HepG2 (cell line): ENCODE measurements around the gene GPR173. TPM values are rescaled to one million over a fixed set of nuclear protein-coding genes. Genes with fewer than 3 reads are reported as not detected.

Experiments used
- LCORL ChIP-seq, 2 experiments: fragments of 450-650 bp in 1 of 2; sonication (generic) in 1 of 2; formaldehyde crosslinking in 1 of 2; IDR thresholded peaks; 2 replicates each; pipeline versions ENCODE4 v1.5.0 to v1.6.1; 2017 to 2020; ENCODE audit warnings: antibody characterized with exemption in 1 of 2, missing genetic modification reagents in 1 of 2
- MLLT10 ChIP-seq: sonication (generic); formaldehyde crosslinking; IDR thresholded peaks from 2 replicates; pipeline ENCODE4 v1.4.0; 2020; ENCODE audit warnings: missing genetic modification reagents
- MTA3 ChIP-seq: sonication (generic); formaldehyde crosslinking; IDR thresholded peaks from 2 replicates; pipeline ENCODE4 v1.4.0; 2020; ENCODE audit warnings: missing genetic modification reagents
- MYC ChIP-seq: sonication (generic); formaldehyde crosslinking; IDR thresholded peaks from 2 replicates; pipeline ENCODE4 v1.9.0; 2021; ENCODE audit warnings: missing genetic modification reagents, borderline replicate concordance
- RCOR2 ChIP-seq: IDR thresholded peaks from 2 replicates; pipeline ENCODE4 v1.6.1; 2016; ENCODE audit warnings: missing biosample characterization, missing genetic modification reagents
- ZFP1 ChIP-seq: IDR thresholded peaks from 2 replicates; pipeline ENCODE4 v1.6.1; 2016
- ZFX ChIP-seq: sonication (generic); formaldehyde crosslinking; IDR thresholded peaks from 2 replicates; pipeline ENCODE4 v1.4.0; 2020; ENCODE audit warnings: mild to moderate bottlenecking, low read depth, missing genetic modification reagents, moderate library complexity
- ZMYM2 ChIP-seq: sonication (generic); formaldehyde crosslinking; IDR thresholded peaks from 2 replicates; pipeline ENCODE4 v1.8.0; 2022; ENCODE audit warnings: mild to moderate bottlenecking, missing genetic modification reagents
- ZNF256 ChIP-seq: sonication (generic); formaldehyde crosslinking; conservative IDR thresholded peaks from 2 replicates; pipeline ENCODE4 v1.4.0; 2020; ENCODE audit warnings: missing genetic modification reagents
- ZNF282 ChIP-seq: fragments of 450-650 bp; IDR thresholded peaks from 2 replicates; pipeline ENCODE4 v1.6.1; 2018; ENCODE audit not compliant: partially characterized antibody
- ZNF335 ChIP-seq: sonication (generic); formaldehyde crosslinking; IDR thresholded peaks from 2 replicates; pipeline ENCODE4 v1.4.0; 2020; ENCODE audit warnings: missing genetic modification reagents
- ZNF354B ChIP-seq: sonication (generic); formaldehyde crosslinking; IDR thresholded peaks from 2 replicates; pipeline ENCODE4 v1.8.0; 2022; ENCODE audit warnings: mild to moderate bottlenecking, missing genetic modification reagents
- ZNF558 ChIP-seq: sonication (generic); formaldehyde crosslinking; IDR thresholded peaks from 2 replicates; pipeline ENCODE4 v1.9.0; 2022; ENCODE audit warnings: mild to moderate bottlenecking, missing genetic modification reagents, borderline replicate concordance
- polyA plus RNA-seq, 8 experiments: library from polyadenylated mRNA; depleted of rRNA in 3 of 8; stranded (reverse) in 7 of 8; unstranded in 1 of 8; fragments of >200 nt; fragmentation: Illumina TruSeq in 4 of 8; extraction: Trizol in 4 of 8; gene quantifications; 2 replicates each; pipeline versions ENCODE4 v1.2.1 to v1.2.3, GENCODE V29; 2011 to 2016; ENCODE audit warnings: low read depth in 4 of 8, missing spikeins in 1 of 8, mixed read lengths in 1 of 8; ENCODE audit not compliant: insufficient read depth in 1 of 8
- total RNA-seq, 5 experiments: library from RNA; depleted of rRNA; stranded (reverse); fragments of >200 nt; fragmentation: Illumina TruSeq; extraction: Trizol; gene quantifications; 2 replicates each; pipeline ENCODE4 v1.2.3, GENCODE V29; 2016; ENCODE audit warnings: low read depth in 1 of 5
- TF ChIP-seq, protein P1 (sequence below): sonication (generic); formaldehyde crosslinking; IDR thresholded peaks from 2 replicates; pipeline ENCODE4 v1.8.1; 2023; ENCODE audit warnings: mild to moderate bottlenecking, inconsistent platforms, moderate library complexity, missing genetic modification reagents, borderline replicate concordance
- TF ChIP-seq, protein P2 (sequence below): sonication (generic); formaldehyde crosslinking; IDR thresholded peaks from 2 replicates; pipeline ENCODE4 v1.4.0; 2020; ENCODE audit warnings: mild to moderate bottlenecking, missing genetic modification reagents
- TF ChIP-seq, protein P3 (sequence below): sonication (generic); formaldehyde crosslinking; IDR thresholded peaks from 2 replicates; pipeline ENCODE4 v1.4.0; 2020; ENCODE audit warnings: missing genetic modification reagents
- TF ChIP-seq, protein P4 (sequence below): sonication (generic); formaldehyde crosslinking; IDR thresholded peaks from 2 replicates; pipeline ENCODE4 v1.4.0; 2020; ENCODE audit warnings: missing genetic modification reagents
- TF ChIP-seq, protein P5 (sequence below): sonication (generic); formaldehyde crosslinking; IDR thresholded peaks from 2 replicates; pipeline ENCODE4 v1.9.0; 2021; ENCODE audit warnings: missing genetic modification reagents, mild to moderate bottlenecking, borderline replicate concordance
- TF ChIP-seq, protein P6 (sequence below): sonication (generic); IDR thresholded peaks from 2 replicates; pipeline ENCODE4 v1.6.1; 2016; ENCODE audit warnings: low read depth, borderline replicate concordance
- TF ChIP-seq, protein P7 (sequence below): IDR thresholded peaks from 2 replicates; pipeline ENCODE4 v1.6.1; 2012; ENCODE audit warnings: inconsistent platforms

Gene GPR173
- total and polyA plus RNA-seq, 2 of the 13 experiments (the other 11 are each of a cell fraction or from before 2014, with no cell fraction given): 0.04 TPM; not detected in 1

DNA sequence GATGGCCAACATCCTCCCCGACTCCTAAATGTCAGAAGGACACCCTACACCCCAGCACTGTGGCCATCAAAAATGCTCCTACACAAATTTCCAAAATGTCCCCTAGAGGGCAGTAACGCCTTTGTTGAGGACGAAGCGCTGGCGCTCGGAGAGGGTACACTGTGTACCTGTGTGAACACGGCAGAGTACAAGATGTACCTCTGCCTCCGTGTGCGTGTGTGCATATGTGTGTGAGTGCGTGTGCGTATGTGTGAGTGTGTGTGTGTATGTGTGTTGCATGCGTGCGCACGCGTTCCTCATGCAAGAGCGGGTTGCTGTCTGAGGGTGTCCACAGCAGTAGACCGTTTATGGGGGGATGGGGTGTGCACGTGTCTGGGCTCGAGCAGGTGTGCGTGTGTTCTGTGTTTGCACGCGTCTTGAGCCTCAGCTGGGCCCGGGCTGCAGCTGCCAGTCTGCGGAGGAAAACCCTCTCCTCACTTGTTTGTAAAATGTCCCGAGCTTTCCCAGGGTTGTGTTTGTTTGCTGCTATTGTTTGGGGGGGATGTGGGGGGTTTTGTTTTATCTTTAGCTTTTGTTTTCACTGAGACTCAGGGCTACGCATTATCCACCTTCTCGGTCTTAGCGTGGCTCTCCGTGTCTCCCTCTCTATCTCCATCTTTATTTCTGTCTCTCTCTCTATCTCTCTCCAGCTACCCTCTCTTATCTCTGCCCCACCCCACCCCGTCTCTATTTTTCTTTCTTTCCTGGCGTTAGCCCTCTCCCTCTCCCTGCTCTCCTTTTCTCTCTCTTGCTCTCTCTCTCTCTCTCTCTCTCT lies 23.2 kb downstream of the GPR173 start (continued):
- TF ChIP-seq LCORL (IDR thresholded peaks at IDR 0.05): no peak
- no peak for TF ChIP-seq LCORL (CRISPR knock-in tag; IDR thresholded peaks at IDR 0.05)
- TF ChIP-seq, protein P1, sequence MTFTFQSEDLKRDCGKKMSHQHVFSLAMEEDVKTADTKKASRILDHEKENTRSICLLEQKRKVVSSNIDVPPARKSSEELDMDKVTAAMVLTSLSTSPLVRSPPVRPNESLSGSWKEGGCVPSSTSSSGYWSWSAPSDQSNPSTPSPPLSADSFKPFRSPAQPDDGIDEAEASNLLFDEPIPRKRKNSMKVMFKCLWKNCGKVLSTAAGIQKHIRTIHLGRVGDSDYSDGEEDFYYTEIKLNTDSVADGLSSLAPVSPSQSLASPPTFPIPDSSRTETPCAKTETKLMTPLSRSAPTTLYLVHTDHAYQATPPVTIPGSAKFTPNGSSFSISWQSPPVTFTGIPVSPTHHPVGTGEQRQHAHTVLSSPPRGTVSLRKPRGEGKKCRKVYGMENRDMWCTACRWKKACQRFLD (CRISPR knock-in tag): no peak
- TF ChIP-seq, protein P2, sequence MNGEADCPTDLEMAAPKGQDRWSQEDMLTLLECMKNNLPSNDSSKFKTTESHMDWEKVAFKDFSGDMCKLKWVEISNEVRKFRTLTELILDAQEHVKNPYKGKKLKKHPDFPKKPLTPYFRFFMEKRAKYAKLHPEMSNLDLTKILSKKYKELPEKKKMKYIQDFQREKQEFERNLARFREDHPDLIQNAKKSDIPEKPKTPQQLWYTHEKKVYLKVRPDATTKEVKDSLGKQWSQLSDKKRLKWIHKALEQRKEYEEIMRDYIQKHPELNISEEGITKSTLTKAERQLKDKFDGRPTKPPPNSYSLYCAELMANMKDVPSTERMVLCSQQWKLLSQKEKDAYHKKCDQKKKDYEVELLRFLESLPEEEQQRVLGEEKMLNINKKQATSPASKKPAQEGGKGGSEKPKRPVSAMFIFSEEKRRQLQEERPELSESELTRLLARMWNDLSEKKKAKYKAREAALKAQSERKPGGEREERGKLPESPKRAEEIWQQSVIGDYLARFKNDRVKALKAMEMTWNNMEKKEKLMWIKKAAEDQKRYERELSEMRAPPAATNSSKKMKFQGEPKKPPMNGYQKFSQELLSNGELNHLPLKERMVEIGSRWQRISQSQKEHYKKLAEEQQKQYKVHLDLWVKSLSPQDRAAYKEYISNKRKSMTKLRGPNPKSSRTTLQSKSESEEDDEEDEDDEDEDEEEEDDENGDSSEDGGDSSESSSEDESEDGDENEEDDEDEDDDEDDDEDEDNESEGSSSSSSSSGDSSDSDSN (CRISPR knock-in tag): no peak
- TF ChIP-seq, protein P3, sequence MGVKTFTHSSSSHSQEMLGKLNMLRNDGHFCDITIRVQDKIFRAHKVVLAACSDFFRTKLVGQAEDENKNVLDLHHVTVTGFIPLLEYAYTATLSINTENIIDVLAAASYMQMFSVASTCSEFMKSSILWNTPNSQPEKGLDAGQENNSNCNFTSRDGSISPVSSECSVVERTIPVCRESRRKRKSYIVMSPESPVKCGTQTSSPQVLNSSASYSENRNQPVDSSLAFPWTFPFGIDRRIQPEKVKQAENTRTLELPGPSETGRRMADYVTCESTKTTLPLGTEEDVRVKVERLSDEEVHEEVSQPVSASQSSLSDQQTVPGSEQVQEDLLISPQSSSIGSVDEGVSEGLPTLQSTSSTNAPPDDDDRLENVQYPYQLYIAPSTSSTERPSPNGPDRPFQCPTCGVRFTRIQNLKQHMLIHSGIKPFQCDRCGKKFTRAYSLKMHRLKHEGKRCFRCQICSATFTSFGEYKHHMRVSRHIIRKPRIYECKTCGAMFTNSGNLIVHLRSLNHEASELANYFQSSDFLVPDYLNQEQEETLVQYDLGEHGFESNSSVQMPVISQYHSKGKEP: no peak
- TF ChIP-seq, protein P4, sequence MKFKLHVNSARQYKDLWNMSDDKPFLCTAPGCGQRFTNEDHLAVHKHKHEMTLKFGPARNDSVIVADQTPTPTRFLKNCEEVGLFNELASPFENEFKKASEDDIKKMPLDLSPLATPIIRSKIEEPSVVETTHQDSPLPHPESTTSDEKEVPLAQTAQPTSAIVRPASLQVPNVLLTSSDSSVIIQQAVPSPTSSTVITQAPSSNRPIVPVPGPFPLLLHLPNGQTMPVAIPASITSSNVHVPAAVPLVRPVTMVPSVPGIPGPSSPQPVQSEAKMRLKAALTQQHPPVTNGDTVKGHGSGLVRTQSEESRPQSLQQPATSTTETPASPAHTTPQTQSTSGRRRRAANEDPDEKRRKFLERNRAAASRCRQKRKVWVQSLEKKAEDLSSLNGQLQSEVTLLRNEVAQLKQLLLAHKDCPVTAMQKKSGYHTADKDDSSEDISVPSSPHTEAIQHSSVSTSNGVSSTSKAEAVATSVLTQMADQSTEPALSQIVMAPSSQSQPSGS (CRISPR knock-in tag): no peak
- no peak for TF ChIP-seq ZNF335
- no peak for TF ChIP-seq ZMYM2
- TF ChIP-seq, protein P5, sequence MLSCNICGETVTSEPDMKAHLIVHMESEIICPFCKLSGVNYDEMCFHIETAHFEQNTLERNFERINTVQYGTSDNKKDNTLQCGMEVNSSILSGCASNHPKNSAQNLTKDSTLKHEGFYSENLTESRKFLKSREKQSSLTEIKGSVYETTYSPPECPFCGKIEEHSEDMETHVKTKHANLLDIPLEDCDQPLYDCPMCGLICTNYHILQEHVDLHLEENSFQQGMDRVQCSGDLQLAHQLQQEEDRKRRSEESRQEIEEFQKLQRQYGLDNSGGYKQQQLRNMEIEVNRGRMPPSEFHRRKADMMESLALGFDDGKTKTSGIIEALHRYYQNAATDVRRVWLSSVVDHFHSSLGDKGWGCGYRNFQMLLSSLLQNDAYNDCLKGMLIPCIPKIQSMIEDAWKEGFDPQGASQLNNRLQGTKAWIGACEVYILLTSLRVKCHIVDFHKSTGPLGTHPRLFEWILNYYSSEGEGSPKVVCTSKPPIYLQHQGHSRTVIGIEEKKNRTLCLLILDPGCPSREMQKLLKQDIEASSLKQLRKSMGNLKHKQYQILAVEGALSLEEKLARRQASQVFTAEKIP (CRISPR knock-in tag): no peak
- no peak for TF ChIP-seq ZFP1 (CRISPR knock-in tag)
- no peak for TF ChIP-seq ZNF354B (CRISPR knock-in tag)
- peak; percentile 75; the same call in 1 of the 2 replicates for TF ChIP-seq MYC (CRISPR knock-in tag)
- no peak for TF ChIP-seq ZNF558 (CRISPR knock-in tag)
- TF ChIP-seq MTA3: no peak
- TF ChIP-seq ZNF282: no peak
- no peak for TF ChIP-seq RCOR2 (CRISPR knock-in tag)
- no peak for TF ChIP-seq MLLT10 (CRISPR knock-in tag)
- TF ChIP-seq, protein P6, sequence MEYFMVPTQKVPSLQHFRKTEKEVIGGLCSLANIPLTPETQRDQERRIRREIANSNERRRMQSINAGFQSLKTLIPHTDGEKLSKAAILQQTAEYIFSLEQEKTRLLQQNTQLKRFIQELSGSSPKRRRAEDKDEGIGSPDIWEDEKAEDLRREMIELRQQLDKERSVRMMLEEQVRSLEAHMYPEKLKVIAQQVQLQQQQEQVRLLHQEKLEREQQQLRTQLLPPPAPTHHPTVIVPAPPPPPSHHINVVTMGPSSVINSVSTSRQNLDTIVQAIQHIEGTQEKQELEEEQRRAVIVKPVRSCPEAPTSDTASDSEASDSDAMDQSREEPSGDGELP: no peak
- 0 out of 2 replicates have a peak, but pooled peaks have one; percentile 14 for TF ChIP-seq ZFX
- TF ChIP-seq, protein P7, sequence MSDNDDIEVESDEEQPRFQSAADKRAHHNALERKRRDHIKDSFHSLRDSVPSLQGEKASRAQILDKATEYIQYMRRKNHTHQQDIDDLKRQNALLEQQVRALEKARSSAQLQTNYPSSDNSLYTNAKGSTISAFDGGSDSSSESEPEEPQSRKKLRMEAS: peak; percentile 55
- TF ChIP-seq ZNF256 (CRISPR knock-in tag): no peak
